Pancreas (tissue), 10 donors: ENCODE results near the gene CYP2D6. TPM values are rescaled to one million over a fixed set of nuclear protein-coding genes. Genes with fewer than 3 reads are reported as not detected.

Experiments used
- ATAC-seq, 4 donors: fragments of 200-7000 bp; cut with Tn5 transposase; one replicate each; pipeline versions ENCODE4 v1.8.0 to v1.9.1; 2020; ENCODE audit warnings: mild to moderate bottlenecking in 4 of 4, moderate library complexity in 4 of 4
- DNase-seq, 6 donors: peaks; one replicate each; pipeline ENCODE4 v3.0.0-alpha.2; 2020
- FAIRE-seq: peaks from 2 replicates; lab custom pipeline; 2012; peaks lifted over from hg19 to GRCh38; lab: Jason Lieb, UNC
- H3K27ac ChIP-seq, 4 donors: fragments of 200-600 bp; sonication (generic); 1 replicate in 3 of 4; 2 replicates in 1 of 4; pipeline versions ENCODE4 v1.5.0 to v1.8.0; 2020
- H3K27me3 ChIP-seq, 4 donors: fragments of 200-600 bp; one replicate each; pipeline ENCODE4 v1.8.0; 2021
- H3K36me3 ChIP-seq, 3 donors: fragments of 200-600 bp; sonication (generic) in 1 of 3; one replicate each; pipeline versions ENCODE4 v1.5.0 to v1.8.0; 2020 to 2021
- H3K4me1 ChIP-seq, 3 donors: fragments of 200-600 bp; one replicate each; pipeline ENCODE4 v1.8.0; 2021
- H3K4me3 ChIP-seq, 4 donors: fragments of 200-600 bp; sonication (generic) in 2 of 4; one replicate each; pipeline versions ENCODE4 v1.5.0 to v1.8.0; 2020 to 2021
- H3K9me3 ChIP-seq, 4 donors: fragments of 200-600 bp; one replicate each; pipeline ENCODE4 v1.8.0; 2021
- CTCF ChIP-seq, 4 donors: fragments of 200-600 bp; sonication (generic) in 3 of 4; IDR thresholded peaks; one replicate each; pipeline versions ENCODE4 v1.5.0 to v1.8.0; 2021; ENCODE audit warnings: antibody characterized with exemption in 4 of 4
- WGBS, 2 donors: extraction: QIAGEN DNeasy Blood & Tissue Kit; methylation state at CpG; one replicate each; pipeline ENCODE4 v1.1.7; 2013; 5-methylcytosine and 5-hydroxymethylcytosine counted together
- intact Hi-C, 3 donors: fragments of 100-400 bp; cut with DNase I; formaldehyde crosslinking; loops; one replicate each; pipeline versions ENCODE4 v1.11.1 to v1.14.2; 2022
- polyA plus RNA-seq, 2 donors: library from polyadenylated mRNA; stranded (reverse); fragments of 200-250 nt; gene quantifications; one replicate each; pipeline ENCODE4 v1.2.3, GENCODE V29; 2013
- total RNA-seq, 6 donors: library from RNA; stranded (reverse); fragmentation: NEBNext Ultra II Directional in 4 of 6; extraction: Animal tissue kit (Norgen Biotek cat#: 25700) in 4 of 6; gene quantifications; one replicate each; pipeline versions ENCODE4 v1.2.1 to v1.2.4, GENCODE V29; 2021 to 2023
- donor health status: healthy with polysubstance abuse.
- donor health status: DM: no; HTN: no; CAD: no; lungs with moderate emphysema.
- donor health status: DM: no; HTN: no; CAD: no.
- donor health status: control.
- donor health status: control.
- donor health status: Bipolar disorder and iron deficiency.
- donor health status: DM: yes; HTN: yes; CAD: no.
- donor health status: DM: no; HTN: no; CAD: no.
- donor health status: DM: no; HTN: no; CAD: no.
- donor health status: DM: yes; HTN: yes; CAD: no.

CYP2D6 gene
- total and polyA plus RNA-seq, 8 donors = 0.35 to 7.3 (median 0.66) TPM

DNA sequence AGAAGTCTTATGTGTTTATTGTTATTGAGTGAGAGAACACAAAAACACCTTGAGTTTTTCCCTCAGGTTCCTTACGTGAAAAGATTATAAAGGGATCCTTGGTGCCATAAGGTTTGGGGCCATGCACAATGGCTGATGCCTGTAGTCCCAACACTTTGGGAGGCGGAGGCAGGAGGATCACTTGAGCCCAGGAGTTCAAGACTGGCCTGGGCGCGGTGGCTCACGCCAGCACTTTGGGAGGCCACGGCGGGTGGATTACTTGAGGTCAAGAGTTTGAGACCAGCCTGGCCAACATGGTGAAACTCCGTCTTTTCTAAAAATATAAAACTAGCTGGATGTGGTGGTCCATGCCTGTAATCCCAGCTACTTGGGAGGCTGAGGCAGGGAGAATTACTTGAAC is 45.7 kb downstream of the CYP2D6 start:
- Histone ChIP-seq H3K27ac (no peak overlapping the region), H3K4me3 (no peak overlapping the region), H3K4me1 (peaks cover 3 to 14% (median 10%) of the 10 kb centered on the region in 3 donors), H3K36me3 (peaks cover 3 to 32% (median 15%) of the 10 kb centered on the region in 3 donors), H3K9me3 (no peaks in the 10 kb centered on the region), H3K27me3 (no peaks in the 10 kb centered on the region)
- FAIRE-seq = no peak
- peak in 1 of 6 donors; percentile 8 for DNase-seq
- TF ChIP-seq CTCF (IDR thresholded peaks at IDR 0.05) = no peak
- no peak for ATAC-seq
- intact Hi-C loops = no loop called here
- WGBS, 2 donors = 95% methylated on average over 8 of the region's 8 CpGs

DNA sequence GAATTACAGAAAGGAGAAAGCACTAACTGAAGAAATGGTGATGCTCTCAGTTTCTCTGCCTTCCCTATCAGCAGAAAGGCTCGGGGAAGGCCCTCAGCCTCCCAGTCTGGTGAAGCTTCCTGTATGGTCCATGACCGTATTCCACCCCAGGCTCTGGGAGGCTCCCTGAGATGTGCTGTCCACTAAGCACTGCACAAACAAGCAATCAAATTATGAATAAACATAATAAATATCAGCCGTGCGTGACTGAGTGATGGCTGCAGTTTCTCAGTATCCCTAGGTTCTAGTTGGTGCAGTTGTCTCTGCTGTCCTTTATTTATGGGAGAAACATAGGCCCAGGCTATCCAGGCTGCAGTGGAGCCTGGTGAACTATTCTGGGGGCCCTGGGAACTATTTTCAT is 47.5 kb downstream of the CYP2D6 start:
- H3K9me3 ChIP-seq = no peaks in the 10 kb centered on the region
- FAIRE-seq (no peak), DNase-seq (no peak), ATAC-seq (no peak)
- TF ChIP-seq CTCF (IDR thresholded peaks at IDR 0.05) = no peak
- no peak overlapping the region for H3K4me3 ChIP-seq
- whole genome bisulfite sequencing, 2 donors = 91 to 92% methylated on average over 4 of the region's 4 CpGs
- intact Hi-C loops = no loop called here
- no peak overlapping the region for H3K27ac ChIP-seq
- H3K36me3 ChIP-seq = peaks cover 3 to 32% (median 15%) of the 10 kb centered on the region in 3 donors
- peaks cover 10 to 19% (median 16%) of the 10 kb centered on the region in 3 donors for H3K4me1 ChIP-seq
- no peaks in the 10 kb centered on the region for H3K27me3 ChIP-seq

DNA sequence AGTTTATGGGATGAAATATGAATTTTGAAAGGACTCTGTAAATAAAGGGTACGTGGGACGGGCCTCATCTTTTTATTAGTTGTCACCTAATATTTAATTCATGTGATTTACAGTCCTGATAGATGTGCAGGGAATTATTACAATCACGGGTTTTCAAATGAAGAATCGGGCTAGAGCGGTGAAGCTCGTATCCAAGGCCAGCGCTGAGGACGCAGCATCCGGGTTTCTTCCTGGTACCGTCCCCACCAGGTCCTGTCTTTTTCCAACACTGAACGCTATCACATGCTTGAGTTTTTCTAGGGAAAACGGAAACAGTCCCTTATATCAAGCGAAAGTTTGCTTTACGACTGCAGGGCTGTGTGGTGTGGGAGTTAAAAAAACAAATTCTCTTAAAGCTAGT is 50.3 kb downstream of the CYP2D6 start:
- H3K36me3 ChIP-seq = peaks cover 0 to 34% (median 8%) of the 10 kb centered on the region in 3 donors
- H3K27ac ChIP-seq = peak overlapping the region; percentile 83 to 97 (median 93)
- peak overlapping the region; percentile 49 to 51 (median 50) for H3K4me3 ChIP-seq
- ATAC-seq (peak; percentile 18 to 33 (median 32)), FAIRE-seq (no peak), DNase-seq (peak in 3 of 6 donors; percentile 43 to 47 (median 44))
- 0% methylated on average over 14 of the region's 14 CpGs for WGBS, 2 donors
- peaks cover 10 to 23% (median 19%) of the 10 kb centered on the region in 3 donors for H3K4me1 ChIP-seq
- intact Hi-C loops = no loop called here
- TF ChIP-seq CTCF (IDR thresholded peaks at IDR 0.05) = no peak
- no peaks in the 10 kb centered on the region for H3K27me3 ChIP-seq
- no peaks in the 10 kb centered on the region for H3K9me3 ChIP-seq

GRCh38 chr22:42079319-42080251 is 51.0 kb downstream of the CYP2D6 start, which contains the start of gene SMDT1:
TSS of gene SMDT1 (plus strand) at chr22:42079700. CDS start at chr22:42079769, 69 bp downstream.
- 0 to 1% methylated on average over 70 to 71 of the region's 71 CpGs for WGBS, 2 donors
- DNase-seq (peak; percentile 99 to 100 (median 100)), FAIRE-seq (peak; percentile 93), ATAC-seq (peak; percentile 89 to 95 (median 90))
- Histone ChIP-seq H3K27ac (peak within 1 kb of the TSS; percentile 83 to 97 (median 93)), H3K27me3 (no peaks in the 10 kb centered on the region), H3K4me1 (peaks cover 10 to 23% (median 19%) of the 10 kb centered on the region in 3 donors), H3K9me3 (no peaks in the 10 kb centered on the region), H3K4me3 (peak within 1 kb of the TSS; percentile 49 to 51 (median 50)), H3K36me3 (peaks cover 0 to 28% (median 5%) of the 10 kb centered on the region in 3 donors)
- TF ChIP-seq CTCF (IDR thresholded peaks at IDR 0.05) = no peak
- intact Hi-C loops = no loop called here
